A673 (cell line): ENCODE measurements around the gene PPM1D.

Experiments used
- EZH2 ChIP-seq: fragments of 200-600 bp; sonication (generic); IDR thresholded peaks from 2 replicates; pipeline ENCODE4 v1.6.1; 2017; ENCODE audit warnings: borderline replicate concordance, low read depth, mild to moderate bottlenecking, mixed read lengths, antibody characterized with exemption, low read length; ENCODE audit not compliant: poor library complexity, severe bottlenecking
- TF ChIP-seq, protein P1 (sequence below): fragments of 300-800, 200-600 bp; sonication (generic); conservative IDR thresholded peaks from 2 replicates; pipeline ENCODE4 v1.5.1; 2017; ENCODE audit warnings: low read depth, mild to moderate bottlenecking, antibody characterized with exemption, low read length, moderate library complexity, mixed read lengths

DNA sequence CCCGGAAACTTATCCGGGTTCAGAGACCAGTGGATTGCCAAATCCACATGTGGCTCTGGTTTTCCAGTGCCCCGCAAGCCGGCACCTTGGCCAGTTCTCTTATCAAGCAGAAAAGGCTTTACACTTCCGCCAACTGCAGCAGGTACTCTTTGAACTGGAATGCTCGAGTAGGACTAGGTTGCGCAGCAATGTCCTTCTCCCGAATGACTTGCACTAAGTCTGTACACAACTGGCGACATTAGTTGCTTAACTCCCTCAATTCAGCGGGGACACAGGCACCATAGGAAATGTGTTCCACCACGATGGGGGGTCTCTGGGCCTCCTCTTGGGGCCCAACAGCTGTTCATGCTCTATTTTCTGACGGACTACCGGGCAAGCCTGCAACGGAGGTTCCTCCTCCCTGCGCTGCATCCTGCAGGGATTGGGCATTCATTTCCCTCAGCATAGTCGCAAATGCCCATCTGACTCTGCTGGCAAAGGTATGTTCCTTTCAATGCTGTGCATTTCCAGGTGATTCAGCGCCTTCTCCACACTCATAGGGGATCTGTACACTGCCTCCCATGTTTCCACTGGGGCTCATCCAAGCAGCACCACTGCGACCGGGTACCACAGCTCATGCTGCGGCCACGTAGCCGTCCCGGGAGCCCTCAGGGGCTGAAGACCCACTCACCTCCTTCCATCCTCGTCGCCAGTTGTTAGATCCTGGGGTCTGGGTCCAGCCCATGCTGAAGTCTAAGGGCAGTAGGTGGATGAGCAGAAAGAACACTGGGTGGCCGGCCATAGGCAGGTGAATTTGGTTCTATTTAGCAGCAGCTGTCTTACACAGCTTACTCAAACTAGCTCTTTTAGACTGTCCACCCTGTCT is 39.8 kb upstream of the PPM1D start:
- TF ChIP-seq, protein P1, sequence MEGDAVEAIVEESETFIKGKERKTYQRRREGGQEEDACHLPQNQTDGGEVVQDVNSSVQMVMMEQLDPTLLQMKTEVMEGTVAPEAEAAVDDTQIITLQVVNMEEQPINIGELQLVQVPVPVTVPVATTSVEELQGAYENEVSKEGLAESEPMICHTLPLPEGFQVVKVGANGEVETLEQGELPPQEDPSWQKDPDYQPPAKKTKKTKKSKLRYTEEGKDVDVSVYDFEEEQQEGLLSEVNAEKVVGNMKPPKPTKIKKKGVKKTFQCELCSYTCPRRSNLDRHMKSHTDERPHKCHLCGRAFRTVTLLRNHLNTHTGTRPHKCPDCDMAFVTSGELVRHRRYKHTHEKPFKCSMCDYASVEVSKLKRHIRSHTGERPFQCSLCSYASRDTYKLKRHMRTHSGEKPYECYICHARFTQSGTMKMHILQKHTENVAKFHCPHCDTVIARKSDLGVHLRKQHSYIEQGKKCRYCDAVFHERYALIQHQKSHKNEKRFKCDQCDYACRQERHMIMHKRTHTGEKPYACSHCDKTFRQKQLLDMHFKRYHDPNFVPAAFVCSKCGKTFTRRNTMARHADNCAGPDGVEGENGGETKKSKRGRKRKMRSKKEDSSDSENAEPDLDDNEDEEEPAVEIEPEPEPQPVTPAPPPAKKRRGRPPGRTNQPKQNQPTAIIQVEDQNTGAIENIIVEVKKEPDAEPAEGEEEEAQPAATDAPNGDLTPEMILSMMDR, result no peak
- TF ChIP-seq EZH2, result no peak
